GM18498 (cell line): ENCODE data around the gene ORAI2.

ENCODE experiments used
- ATAC-seq: cut with Tn5 transposase; IDR thresholded peaks from one replicate; pipeline ENCODE4 v1.9.1; 2021; ENCODE audit warnings: mild to moderate bottlenecking, moderate library complexity; ENCODE audit not compliant: unreplicated experiment

ORAI2 gene

GRCh38 chr7:102413611-102414010 is 19.8 kb upstream of the ORAI2 start:
- ATAC-seq: no peak

- peak; percentile 66 for ATAC-seq
Measured at GRCh38 chr7:102415685-102416225, 17.6 kb upstream of the ORAI2 start.

GRCh38 chr7:102416406-102416805 is 17.0 kb upstream of the ORAI2 start:
- no peak for ATAC-seq

GRCh38 chr7:102417105-102417504 is 16.3 kb upstream of the ORAI2 start:
- ATAC-seq: no peak

- ATAC-seq: no peak
Measured at GRCh38 chr7:102418592-102418991, 14.8 kb upstream of the ORAI2 start.

GRCh38 chr7:102421706-102422240 is 11.6 kb upstream of the ORAI2 start:
- no peak for ATAC-seq

- ATAC-seq: no peak
Measured at GRCh38 chr7:102424129-102424551, 9.2 kb upstream of the ORAI2 start.

- peak; percentile 23 for ATAC-seq
Measured at GRCh38 chr7:102424787-102425218, 8.6 kb upstream of the ORAI2 start.

GRCh38 chr7:102425639-102426267 is 7.6 kb upstream of the ORAI2 start:
- peak; percentile 64 for ATAC-seq

GRCh38 chr7:102426268-102427018 is 6.9 kb upstream of the ORAI2 start:
- ATAC-seq: peak; percentile 61

- ATAC-seq: no peak
Measured at GRCh38 chr7:102427019-102427405, 6.4 kb upstream of the ORAI2 start.

- ATAC-seq: no peak
Measured at GRCh38 chr7:102429141-102429899, 4.1 kb upstream of the ORAI2 start.

- no peak for ATAC-seq
Measured at GRCh38 chr7:102431617-102432298, 1.6 kb upstream of the ORAI2 start.

GRCh38 chr7:102432442-102433218 is 745 bp upstream of the ORAI2 start:
- ATAC-seq: peak; percentile 33

- ATAC-seq: no peak
Measured at GRCh38 chr7:102434039-102434486, 688 bp downstream of the ORAI2 start.

- no peak for ATAC-seq
Measured at GRCh38 chr7:102436118-102436517, 2.7 kb downstream of the ORAI2 start.

GRCh38 chr7:102439963-102440795 is 6.8 kb downstream of the ORAI2 start:
- ATAC-seq: no peak

GRCh38 chr7:102444961-102445673 is 11.7 kb downstream of the ORAI2 start:
- peak; percentile 45 for ATAC-seq
